Glutamatergic neuron (in vitro differentiated cells): ENCODE data around the gene TAS1R2. TPM values are rescaled to one million over a fixed set of nuclear protein-coding genes. Genes with fewer than 3 reads are reported as not detected.

Source experiments
- DNase-seq: peaks from one replicate; pipeline ENCODE4 v3.0.0; 2022
- H3K27ac Mint-ChIP-seq: one replicate; pipeline ENCODE4 v1.8.0; 2020; ENCODE audit warnings: mild to moderate bottlenecking, mixed read lengths, inconsistent platforms; ENCODE audit not compliant: unreplicated experiment
- H3K27me3 Mint-ChIP-seq: one replicate; pipeline ENCODE4 v1.8.0; 2020; ENCODE audit warnings: mild to moderate bottlenecking, moderate library complexity, mixed read lengths, inconsistent platforms; ENCODE audit not compliant: unreplicated experiment
- H3K36me3 Mint-ChIP-seq: one replicate; pipeline ENCODE4 v1.8.0; 2020; ENCODE audit warnings: mild to moderate bottlenecking, mixed read lengths, inconsistent platforms; ENCODE audit not compliant: unreplicated experiment
- H3K4me1 Mint-ChIP-seq: one replicate; pipeline ENCODE4 v1.8.0; 2020; ENCODE audit warnings: mild to moderate bottlenecking, low read depth, mixed read lengths, inconsistent platforms; ENCODE audit not compliant: unreplicated experiment
- H3K4me3 Mint-ChIP-seq: one replicate; pipeline ENCODE4 v1.8.0; 2020; ENCODE audit warnings: mild to moderate bottlenecking, mixed read lengths, inconsistent platforms; ENCODE audit not compliant: unreplicated experiment
- H3K9me3 Mint-ChIP-seq: one replicate; pipeline ENCODE4 v1.8.0; 2020; ENCODE audit warnings: mild to moderate bottlenecking, moderate library complexity, mixed read lengths, inconsistent platforms; ENCODE audit not compliant: unreplicated experiment
- total RNA-seq: library from RNA; stranded (reverse); fragmentation: NEBNext Ultra II Directional; extraction: Animal tissue kit (Norgen Biotek cat#: 25700); gene quantifications from one replicate; pipeline ENCODE4 v1.2.1, GENCODE V29; 2021; ENCODE audit not compliant: unreplicated experiment
- TF ChIP-seq, protein P1 (sequence below): fragments of 200-600 bp; sonication (generic); IDR thresholded peaks from one replicate; pipeline ENCODE4 v1.5.0; 2021; ENCODE audit not compliant: partially characterized antibody, unreplicated experiment

TAS1R2 gene
- total RNA-seq, 1 donor from 2014 or later = not detected

DNA sequence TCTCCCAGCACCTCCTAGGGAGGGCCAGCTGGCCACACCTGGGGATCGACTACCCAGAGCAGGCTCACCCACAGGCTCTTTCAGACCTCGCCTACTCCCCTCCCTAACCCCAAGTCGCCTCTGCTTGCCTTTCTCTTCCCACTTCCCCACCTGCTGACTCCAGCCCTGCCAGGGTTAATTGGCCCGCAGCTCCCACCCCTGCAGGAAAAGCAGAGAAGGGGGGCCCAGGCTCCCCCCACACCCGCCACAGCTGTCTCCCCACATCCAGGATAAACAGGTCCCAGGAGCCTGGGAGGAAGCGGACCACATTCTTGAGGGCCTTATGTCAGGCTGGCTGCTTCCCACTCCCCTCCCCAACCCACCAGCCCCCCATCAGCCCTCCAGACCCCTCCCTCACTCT is 45.0 kb downstream of the TAS1R2 start:
- no peak for DNase-seq
- Mint-ChIP-seq H3K27me3 (peaks cover 16% of the 10 kb centered on the region), H3K4me1 (peaks cover 12% of the 10 kb centered on the region), H3K9me3 (peaks cover 5% of the 10 kb centered on the region), H3K27ac (no peak overlapping the region), H3K4me3 (no peak overlapping the region), H3K36me3 (no peaks in the 10 kb centered on the region)
- TF ChIP-seq, protein P1, sequence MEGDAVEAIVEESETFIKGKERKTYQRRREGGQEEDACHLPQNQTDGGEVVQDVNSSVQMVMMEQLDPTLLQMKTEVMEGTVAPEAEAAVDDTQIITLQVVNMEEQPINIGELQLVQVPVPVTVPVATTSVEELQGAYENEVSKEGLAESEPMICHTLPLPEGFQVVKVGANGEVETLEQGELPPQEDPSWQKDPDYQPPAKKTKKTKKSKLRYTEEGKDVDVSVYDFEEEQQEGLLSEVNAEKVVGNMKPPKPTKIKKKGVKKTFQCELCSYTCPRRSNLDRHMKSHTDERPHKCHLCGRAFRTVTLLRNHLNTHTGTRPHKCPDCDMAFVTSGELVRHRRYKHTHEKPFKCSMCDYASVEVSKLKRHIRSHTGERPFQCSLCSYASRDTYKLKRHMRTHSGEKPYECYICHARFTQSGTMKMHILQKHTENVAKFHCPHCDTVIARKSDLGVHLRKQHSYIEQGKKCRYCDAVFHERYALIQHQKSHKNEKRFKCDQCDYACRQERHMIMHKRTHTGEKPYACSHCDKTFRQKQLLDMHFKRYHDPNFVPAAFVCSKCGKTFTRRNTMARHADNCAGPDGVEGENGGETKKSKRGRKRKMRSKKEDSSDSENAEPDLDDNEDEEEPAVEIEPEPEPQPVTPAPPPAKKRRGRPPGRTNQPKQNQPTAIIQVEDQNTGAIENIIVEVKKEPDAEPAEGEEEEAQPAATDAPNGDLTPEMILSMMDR = no peak

GRCh38 chr1:18812453-18812939 is 47.0 kb downstream of the TAS1R2 start:
- Mint-ChIP-seq H3K27me3 (peaks cover 17% of the 10 kb centered on the region), H3K27ac (no peak overlapping the region), H3K36me3 (no peaks in the 10 kb centered on the region), H3K4me1 (peaks cover 4% of the 10 kb centered on the region), H3K9me3 (peaks cover 5% of the 10 kb centered on the region), H3K4me3 (no peak overlapping the region)
- no peak for DNase-seq
- TF ChIP-seq, protein P1 = no peak

DNA sequence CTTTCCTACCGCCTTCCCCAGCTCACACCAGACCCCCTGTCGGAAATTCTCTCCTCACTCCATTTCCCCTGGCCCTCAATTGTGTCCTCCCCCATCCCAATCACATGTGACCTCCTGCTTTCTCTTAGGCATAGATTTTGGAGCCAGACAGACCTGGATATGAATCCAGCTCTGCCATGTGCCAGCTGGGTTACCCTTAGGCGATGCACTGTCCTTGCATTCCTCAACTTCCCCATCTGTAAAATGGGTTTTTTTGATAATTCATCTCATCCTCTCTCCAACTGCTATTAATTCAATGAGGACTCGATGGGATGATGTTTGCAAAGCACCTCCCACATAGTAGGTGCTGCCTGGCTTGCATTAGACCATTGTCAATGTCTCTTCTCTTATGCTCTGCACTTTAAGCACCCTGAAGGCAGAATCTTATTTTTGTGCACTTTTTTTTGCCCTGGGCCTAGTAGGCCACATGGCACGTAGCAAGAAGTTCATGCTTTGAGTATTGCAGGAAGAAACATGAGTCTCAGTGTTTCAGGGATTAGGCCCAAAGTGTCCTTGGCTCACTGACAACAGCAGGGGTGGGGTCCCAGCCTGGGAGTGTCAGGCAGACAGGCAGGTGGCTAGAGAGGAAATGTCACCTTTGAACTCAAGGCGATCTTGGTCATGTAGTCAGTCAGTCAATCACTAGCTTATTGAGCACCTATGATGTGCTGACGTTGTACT is 47.6 kb downstream of the TAS1R2 start:
- H3K4me1 Mint-ChIP-seq = peaks cover 4% of the 10 kb centered on the region
- H3K27ac Mint-ChIP-seq = no peak overlapping the region
- H3K36me3 Mint-ChIP-seq = no peaks in the 10 kb centered on the region
- TF ChIP-seq, protein P1 = no peak
- peaks cover 16% of the 10 kb centered on the region for H3K27me3 Mint-ChIP-seq
- DNase-seq = no peak
- H3K9me3 Mint-ChIP-seq = peaks cover 5% of the 10 kb centered on the region
- no peak overlapping the region for H3K4me3 Mint-ChIP-seq

GRCh38 chr1:18809953-18810899 is 49.2 kb downstream of the TAS1R2 start:
- no peak overlapping the region for H3K4me3 Mint-ChIP-seq
- peaks cover 13% of the 10 kb centered on the region for H3K27me3 Mint-ChIP-seq
- peaks cover 1% of the 10 kb centered on the region for H3K4me1 Mint-ChIP-seq
- DNase-seq = no peak
- peaks cover 1% of the 10 kb centered on the region for H3K9me3 Mint-ChIP-seq
- H3K36me3 Mint-ChIP-seq = no peaks in the 10 kb centered on the region
- no peak overlapping the region for H3K27ac Mint-ChIP-seq
- TF ChIP-seq, protein P1 = no peak

DNA sequence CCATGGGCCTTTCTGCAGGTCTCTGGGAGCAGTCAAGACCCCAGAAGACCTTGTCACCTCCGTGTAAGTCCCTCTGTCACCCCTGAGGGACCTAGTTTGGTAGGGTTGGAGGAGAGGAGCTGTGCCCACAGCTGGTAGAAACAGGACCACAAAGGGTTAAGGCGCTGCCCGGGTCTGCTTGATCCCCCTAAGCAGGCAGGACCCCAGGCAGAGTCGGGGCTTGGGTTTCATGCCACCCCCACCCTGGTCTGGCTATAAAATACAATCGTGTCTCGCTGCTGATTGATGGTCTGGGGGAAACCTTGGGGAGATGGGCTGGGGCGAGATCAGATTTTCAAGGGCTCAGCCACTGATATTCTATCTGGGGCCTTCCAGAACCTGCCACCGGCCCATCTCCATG is 50.9 kb downstream of the TAS1R2 start:
- H3K27ac Mint-ChIP-seq = no peak overlapping the region
- H3K27me3 Mint-ChIP-seq = peaks cover 13% of the 10 kb centered on the region
- H3K36me3 Mint-ChIP-seq = no peaks in the 10 kb centered on the region
- peaks cover 4% of the 10 kb centered on the region for H3K9me3 Mint-ChIP-seq
- no peak for DNase-seq
- TF ChIP-seq, protein P1 = no peak
- no peak overlapping the region for H3K4me3 Mint-ChIP-seq
- no peaks in the 10 kb centered on the region for H3K4me1 Mint-ChIP-seq
